Left ventricle myocardium inferior (tissue), 1 donor: ENCODE measurements around the gene PITRM1. TPM values are rescaled to one million over a fixed set of nuclear protein-coding genes. Genes with fewer than 3 reads are reported as not detected.

Source experiments
- DNase-seq: peaks from one replicate; pipeline ENCODE4 v3.0.0-alpha.2; 2020
- H3K27ac ChIP-seq: fragments of 200-600 bp; replicated peaks from 2 replicates; pipeline ENCODE4 v1.8.0; 2021
- H3K27me3 ChIP-seq: fragments of 200-600 bp; 2 replicates; pipeline ENCODE4 v1.8.0; 2021; ENCODE audit warnings: low read depth
- H3K36me3 ChIP-seq: fragments of 200-600 bp; 2 replicates; pipeline ENCODE4 v1.8.0; 2021
- H3K4me1 ChIP-seq: fragments of 200-600 bp; 2 replicates; pipeline ENCODE4 v1.8.0; 2021
- H3K4me3 ChIP-seq: fragments of 200-600 bp; 2 replicates; pipeline ENCODE4 v1.8.0; 2021; ENCODE audit warnings: mild to moderate bottlenecking, moderate library complexity
- H3K9me3 ChIP-seq: fragments of 200-600 bp; replicated peaks from 2 replicates; pipeline ENCODE4 v1.8.0; 2021
- intact Hi-C: fragments of 100-400 bp; cut with micrococcal nuclease; formaldehyde crosslinking; loops from one replicate; pipeline ENCODE4 v1.11.0; 2022
- total RNA-seq: library from RNA; stranded (reverse); fragmentation: NEBNext Ultra II Directional; extraction: Animal tissue kit (Norgen Biotek cat#: 25700); gene quantifications from one replicate; pipeline ENCODE4 v1.2.1, GENCODE V29; 2021
- TF ChIP-seq, protein P1 (sequence below): fragments of 200-600 bp; IDR thresholded peaks from 2 replicates; pipeline ENCODE4 v1.8.0; 2021; ENCODE audit warnings: antibody characterized with exemption, mild to moderate bottlenecking, borderline replicate concordance
- donor health status: DM: no; HTN: yes; CAD: no; lungs with severe emphysema.

The PITRM1 gene
- total RNA-seq, 1 donor from 2014 or later: 91.4 TPM

DNA sequence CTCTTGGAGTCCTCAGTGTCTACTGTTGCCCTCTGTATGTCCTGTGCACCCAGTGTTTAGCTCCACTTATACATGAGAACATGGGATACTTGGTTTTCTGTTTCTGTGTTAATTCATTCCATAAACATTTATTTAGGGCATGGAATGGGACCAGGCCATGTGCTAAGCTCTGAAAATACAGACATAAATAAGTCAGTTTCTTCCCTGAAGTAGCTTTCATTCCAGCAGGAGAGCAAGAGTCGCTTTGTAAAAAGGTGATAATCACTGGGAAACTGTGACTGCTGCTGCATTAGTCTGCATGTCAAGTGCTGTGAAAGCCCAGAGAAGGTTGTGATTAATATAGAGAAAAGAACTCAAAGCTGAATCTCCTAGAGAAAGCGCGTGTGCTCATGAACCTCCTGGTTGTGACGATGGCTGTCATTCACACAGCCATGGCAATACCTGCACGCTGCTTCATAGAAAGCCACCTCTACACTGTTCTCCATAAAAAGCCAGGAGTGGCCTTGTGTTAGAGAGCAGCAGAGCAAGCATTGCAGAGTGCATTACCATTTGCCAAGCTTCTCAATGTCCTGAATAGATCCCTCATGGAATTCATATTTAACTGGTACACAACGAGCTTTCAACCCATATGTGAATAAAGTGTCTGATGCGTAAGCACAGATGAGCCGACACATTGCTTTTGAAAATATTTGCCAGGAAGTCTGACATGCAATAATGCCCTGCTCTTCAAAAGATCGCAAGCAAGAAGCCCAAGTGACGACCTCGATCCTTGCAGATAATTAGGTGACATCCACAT lies 30.6 kb upstream of the PITRM1 start:
- H3K27ac ChIP-seq: no peak overlapping the region
- H3K9me3 ChIP-seq: no peaks in the 10 kb centered on the region
- intact Hi-C loops: no loop called here
- DNase-seq: no peak
- H3K36me3 ChIP-seq: no peaks in the 10 kb centered on the region
- TF ChIP-seq, protein P1, sequence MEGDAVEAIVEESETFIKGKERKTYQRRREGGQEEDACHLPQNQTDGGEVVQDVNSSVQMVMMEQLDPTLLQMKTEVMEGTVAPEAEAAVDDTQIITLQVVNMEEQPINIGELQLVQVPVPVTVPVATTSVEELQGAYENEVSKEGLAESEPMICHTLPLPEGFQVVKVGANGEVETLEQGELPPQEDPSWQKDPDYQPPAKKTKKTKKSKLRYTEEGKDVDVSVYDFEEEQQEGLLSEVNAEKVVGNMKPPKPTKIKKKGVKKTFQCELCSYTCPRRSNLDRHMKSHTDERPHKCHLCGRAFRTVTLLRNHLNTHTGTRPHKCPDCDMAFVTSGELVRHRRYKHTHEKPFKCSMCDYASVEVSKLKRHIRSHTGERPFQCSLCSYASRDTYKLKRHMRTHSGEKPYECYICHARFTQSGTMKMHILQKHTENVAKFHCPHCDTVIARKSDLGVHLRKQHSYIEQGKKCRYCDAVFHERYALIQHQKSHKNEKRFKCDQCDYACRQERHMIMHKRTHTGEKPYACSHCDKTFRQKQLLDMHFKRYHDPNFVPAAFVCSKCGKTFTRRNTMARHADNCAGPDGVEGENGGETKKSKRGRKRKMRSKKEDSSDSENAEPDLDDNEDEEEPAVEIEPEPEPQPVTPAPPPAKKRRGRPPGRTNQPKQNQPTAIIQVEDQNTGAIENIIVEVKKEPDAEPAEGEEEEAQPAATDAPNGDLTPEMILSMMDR: no peak
- H3K4me1 ChIP-seq: no peaks in the 10 kb centered on the region
- H3K4me3 ChIP-seq: no peak overlapping the region
- H3K27me3 ChIP-seq: peaks cover 2% of the 10 kb centered on the region

DNA sequence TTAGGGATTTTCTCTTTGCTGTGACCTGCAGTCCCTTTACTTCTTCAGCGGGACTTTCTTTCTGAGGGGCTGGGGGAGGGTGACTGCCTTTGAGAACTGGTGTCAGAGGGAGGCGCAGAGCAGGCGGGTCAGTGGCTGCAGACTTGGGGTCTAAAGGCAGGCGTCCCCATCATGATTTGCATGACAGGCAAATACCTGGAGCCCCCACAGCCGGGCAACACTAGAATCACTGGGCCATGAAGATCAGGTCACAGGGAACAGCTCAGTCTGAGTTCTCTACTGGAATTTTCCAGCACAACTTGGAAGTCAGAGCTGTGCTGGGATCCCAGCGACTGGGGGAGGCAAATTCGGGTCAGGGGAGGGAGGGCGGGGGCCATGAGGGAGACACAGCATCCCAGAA lies 29.2 kb upstream of the PITRM1 start:
- Histone ChIP-seq H3K4me3 (no peak overlapping the region), H3K27me3 (no peaks in the 10 kb centered on the region), H3K27ac (no peak overlapping the region), H3K36me3 (no peaks in the 10 kb centered on the region), H3K4me1 (peaks cover 12% of the 10 kb centered on the region), H3K9me3 (no peaks in the 10 kb centered on the region)
- intact Hi-C loops: no loop called here
- DNase-seq: no peak
- TF ChIP-seq, protein P1: no peak

DNA sequence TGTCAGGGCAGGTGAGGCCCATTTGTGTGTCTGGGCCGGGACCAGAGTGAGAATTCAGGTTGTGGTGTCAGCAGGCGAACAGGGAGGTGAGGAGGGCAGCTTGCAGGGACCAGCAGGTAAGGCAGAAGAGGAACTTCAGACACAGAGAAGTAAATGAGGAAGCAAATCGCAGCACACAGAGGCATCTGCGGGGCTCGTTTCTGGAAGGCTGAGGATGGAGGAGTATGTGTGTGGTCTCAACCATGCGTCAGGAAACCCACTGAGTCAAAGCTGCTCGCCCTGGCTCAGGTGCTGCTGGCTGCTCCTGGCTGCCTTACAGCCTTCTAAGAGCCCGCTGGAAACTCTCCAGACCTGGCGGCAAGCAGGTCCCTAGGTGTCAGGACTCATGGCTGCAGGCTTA lies 26.9 kb upstream of the PITRM1 start:
- intact Hi-C loops: no loop called here
- H3K9me3 ChIP-seq: no peaks in the 10 kb centered on the region
- H3K4me3 ChIP-seq: no peak overlapping the region
- TF ChIP-seq, protein P1: no peak
- H3K4me1 ChIP-seq: peaks cover 15% of the 10 kb centered on the region
- no peak for DNase-seq
- H3K27me3 ChIP-seq: no peaks in the 10 kb centered on the region
- no peaks in the 10 kb centered on the region for H3K36me3 ChIP-seq
- no peak overlapping the region for H3K27ac ChIP-seq

DNA sequence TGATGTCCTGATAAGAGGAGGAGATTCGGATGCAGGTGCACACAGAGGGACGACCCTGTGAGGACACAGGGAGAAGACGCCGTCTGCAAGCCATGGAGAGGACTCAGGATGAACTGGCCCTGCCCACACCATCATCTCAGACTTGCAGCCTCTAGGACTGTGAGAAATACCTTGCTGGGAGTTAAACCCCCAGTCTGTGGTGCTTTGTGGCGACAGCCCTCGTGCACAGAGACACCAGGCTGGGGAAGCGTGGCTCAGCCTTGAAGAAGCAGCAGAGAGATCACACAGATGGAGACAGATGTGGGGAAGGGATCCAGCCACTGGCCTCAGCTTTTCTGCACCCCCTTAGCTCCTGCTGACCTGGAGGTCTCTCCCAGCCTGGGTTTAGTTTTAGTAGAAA lies 26.3 kb upstream of the PITRM1 start:
- TF ChIP-seq, protein P1: no peak
- Histone ChIP-seq H3K36me3 (no peaks in the 10 kb centered on the region), H3K9me3 (no peaks in the 10 kb centered on the region), H3K27me3 (no peaks in the 10 kb centered on the region), H3K27ac (no peak overlapping the region), H3K4me3 (no peak overlapping the region), H3K4me1 (peaks cover 15% of the 10 kb centered on the region)
- no peak for DNase-seq
- intact Hi-C loops: no loop called here

DNA sequence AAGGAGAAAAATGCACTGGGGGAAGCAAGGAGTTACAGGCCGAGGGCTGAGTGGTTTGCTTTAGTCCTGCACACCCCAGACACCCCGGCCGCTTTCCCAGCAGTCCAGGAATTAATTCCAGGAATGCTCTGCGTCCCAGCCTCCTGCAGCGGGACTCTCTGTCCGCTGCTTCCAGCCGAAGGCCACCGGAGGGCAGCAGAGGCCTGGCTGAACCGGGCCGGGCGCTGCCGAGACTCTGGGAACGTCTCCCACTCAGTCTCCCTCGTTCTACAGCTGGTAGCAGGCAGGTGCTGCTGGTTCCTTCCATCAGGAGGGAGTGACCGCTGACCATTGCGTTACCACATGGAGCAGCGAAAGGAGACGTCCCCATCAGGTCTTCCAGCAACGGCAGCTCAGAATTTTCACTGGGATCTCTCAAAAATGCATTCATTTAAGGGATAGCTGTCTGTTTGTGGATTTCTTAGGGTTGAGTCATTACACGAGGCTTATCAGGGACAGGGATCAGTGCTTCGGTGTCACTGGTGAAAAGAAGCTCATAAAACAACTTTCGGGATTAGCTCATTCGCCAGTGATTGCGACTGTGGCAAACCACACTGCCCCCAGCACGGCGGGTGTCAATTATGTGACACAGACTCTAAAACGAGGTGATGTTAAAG lies 24.9 kb upstream of the PITRM1 start:
- TF ChIP-seq, protein P1: peak; percentile 97
- DNase-seq: peak; percentile 77
- Histone ChIP-seq H3K4me1 (peaks cover 20% of the 10 kb centered on the region), H3K27me3 (no peaks in the 10 kb centered on the region), H3K36me3 (no peaks in the 10 kb centered on the region), H3K4me3 (peak overlapping the region; percentile 49), H3K27ac (peak overlapping the region; percentile 50), H3K9me3 (no peaks in the 10 kb centered on the region)
- intact Hi-C loops: no loop called here
